ENCODE measurements around the gene ZNF438. TPM values are rescaled to one million over a fixed set of nuclear protein-coding genes. Genes with fewer than 3 reads are reported as not detected.

The ZNF438 gene
- total RNA-seq, 1 donor from 2014 or later = 1.7 TPM

- Histone ChIP-seq H3K4me3 (no peak overlapping the region), H3K36me3 (no peaks in the 10 kb centered on the region), H3K27me3 (no peaks in the 10 kb centered on the region), H3K4me1 (peaks cover 13 to 55% of the 10 kb centered on the region in 2 donors), H3K27ac (peak overlapping the region; percentile 82 to 94), H3K9me3 (no peaks in the 10 kb centered on the region)
- intact Hi-C loops (cut with DNase I) = loop anchor here (2.0 kb wide), 1 partner anchor 45 kb away; no protein-coding TSS in a partner anchor
- TF ChIP-seq CTCF (IDR thresholded peaks at IDR 0.05) = no peak
- DNase-seq (ENCODE audit: low spot score in 2 of 2) = no peak
Measured at GRCh38 chr10:31073996-31074721, 42.5 kb upstream of the ZNF438 start.

GRCh38 chr10:31073211-31073610 lies 41.5 kb upstream of the ZNF438 start:
- Histone ChIP-seq H3K27me3 (no peaks in the 10 kb centered on the region), H3K27ac (peak overlapping the region; percentile 82 to 94), H3K4me1 (peaks cover 13 to 55% of the 10 kb centered on the region in 2 donors), H3K4me3 (no peak overlapping the region), H3K9me3 (no peaks in the 10 kb centered on the region), H3K36me3 (no peaks in the 10 kb centered on the region)
- intact Hi-C loops (cut with DNase I) = loop anchor here (2.0 kb wide), 1 partner anchor 46 kb away; no protein-coding TSS in a partner anchor
- DNase-seq (ENCODE audit: low spot score in 2 of 2) = no peak
- no peak for TF ChIP-seq CTCF (IDR thresholded peaks at IDR 0.05)

GRCh38 chr10:31072451-31072850 lies 40.8 kb upstream of the ZNF438 start:
- intact Hi-C loops (cut with DNase I) = loop anchor here (2.0 kb wide), 1 partner anchor 46 kb away; no protein-coding TSS in a partner anchor
- no peaks in the 10 kb centered on the region for H3K9me3 ChIP-seq
- DNase-seq (ENCODE audit: low spot score in 2 of 2) = no peak
- peak overlapping the region in 1 of 2 donors; percentile 4 for H3K4me3 ChIP-seq
- H3K27me3 ChIP-seq = no peaks in the 10 kb centered on the region
- H3K4me1 ChIP-seq = peaks cover 13 to 55% of the 10 kb centered on the region in 2 donors
- no peak for TF ChIP-seq CTCF (IDR thresholded peaks at IDR 0.05)
- no peaks in the 10 kb centered on the region for H3K36me3 ChIP-seq
- peak overlapping the region; percentile 82 to 94 for H3K27ac ChIP-seq

GRCh38 chr10:31071232-31072005 lies 39.8 kb upstream of the ZNF438 start:
- Histone ChIP-seq H3K4me1 (peaks cover 13 to 55% of the 10 kb centered on the region in 2 donors), H3K27me3 (no peaks in the 10 kb centered on the region), H3K27ac (peak overlapping the region; percentile 82 to 94), H3K4me3 (peak overlapping the region in 1 of 2 donors; percentile 4), H3K36me3 (no peaks in the 10 kb centered on the region), H3K9me3 (no peaks in the 10 kb centered on the region)
- intact Hi-C loops (cut with DNase I) = loop anchor here (1.0 to 2.0 kb wide), 2 partner anchors 39 to 47 kb away; no protein-coding TSS in a partner anchor
- DNase-seq (ENCODE audit: low spot score in 2 of 2) = peak; percentile 31 to 85
- no peak for TF ChIP-seq CTCF (IDR thresholded peaks at IDR 0.05)

GRCh38 chr10:31070691-31071090 lies 39.0 kb upstream of the ZNF438 start:
- Histone ChIP-seq H3K27me3 (no peaks in the 10 kb centered on the region), H3K36me3 (no peaks in the 10 kb centered on the region), H3K4me3 (no peak overlapping the region), H3K27ac (peak overlapping the region; percentile 82 to 94), H3K4me1 (peaks cover 13 to 51% of the 10 kb centered on the region in 2 donors), H3K9me3 (no peaks in the 10 kb centered on the region)
- no peak for DNase-seq (ENCODE audit: low spot score in 2 of 2)
- intact Hi-C loops (cut with DNase I) = loop anchor here (1.0 kb wide), 1 partner anchor 38 kb away; no protein-coding TSS in a partner anchor
- TF ChIP-seq CTCF (IDR thresholded peaks at IDR 0.05) = no peak

Data from ascending aorta (tissue), 2 donors.